SK-N-SH (cell line): ENCODE results near the gene MTERF2. TPM values are rescaled to one million over a fixed set of nuclear protein-coding genes. Genes with fewer than 3 reads are reported as not detected.

Experiments used
- CTCF ChIA-PET: fragments of 300-600, 350-600 bp; formaldehyde crosslinking; extraction: SDS; loops from one replicate; lab custom pipeline; 2021; lab: Yijun Ruan, JAX
- POLR2A ChIA-PET: fragments of 350-600 bp; sonication (Branson Sonifier 250); formaldehyde crosslinking; extraction: SDS; loops from one replicate; lab custom pipeline; 2020; ENCODE audit warnings: antibody characterized with exemption, inconsistent platforms; lab: Yijun Ruan, JAX
- DNase-seq: peaks from one replicate; pipeline ENCODE4 v3.0.0; 2012
- H2AFZ ChIP-seq: fragments of 200-600 bp; sonication (generic); 2 replicates; pipeline ENCODE4 v1.8.1; 2016; ENCODE audit warnings: antibody characterized with exemption, mild to moderate bottlenecking, low read depth
- H3F3A ChIP-seq: fragments of 200-600 bp; sonication (generic); replicated peaks from 2 replicates; pipeline ENCODE3; 2016; ENCODE audit warnings: antibody characterized with exemption, mild to moderate bottlenecking; ENCODE audit not compliant: insufficient read depth
- H3K27ac ChIP-seq, 2 experiments: fragments of 200-500 bp in 1 of 2; fragments of 200-600 bp in 1 of 2; sonication (Bioruptor generic) in 1 of 2; sonication (generic), shearing (Covaris generic) in 1 of 2; 2 replicates each; pipeline versions ENCODE4 v1.5.1 to v1.6.1; 2014 to 2016; ENCODE audit warnings: low read depth in 2 of 2, inconsistent platforms in 1 of 2, low read length in 1 of 2, mild to moderate bottlenecking in 1 of 2, mixed read lengths in 1 of 2
- H3K27me3 ChIP-seq: fragments of 200-600 bp; sonication (generic), shearing (Covaris generic); 2 replicates; pipeline ENCODE4 v1.6.1; 2016; ENCODE audit warnings: mixed run types; ENCODE audit not compliant: insufficient read depth
- H3K36me3 ChIP-seq, 2 experiments: fragments of 200-500 bp in 1 of 2; fragments of 200-600 bp in 1 of 2; sonication (Bioruptor generic) in 1 of 2; sonication (generic) in 1 of 2; replicated peaks in 1 of 2; 2 replicates each; pipeline versions ENCODE3 to v1.5.1; 2014 to 2016; ENCODE audit warnings: low read length in 1 of 2, mild to moderate bottlenecking in 1 of 2; ENCODE audit not compliant: insufficient read depth in 2 of 2, control insufficient read depth in 1 of 2
- H3K4me1 ChIP-seq, 2 experiments: fragments of 200-500 bp in 1 of 2; fragments of 200-600 bp in 1 of 2; sonication (Bioruptor generic) in 1 of 2; sonication (generic), shearing (Covaris generic) in 1 of 2; 2 replicates each; pipeline versions ENCODE4 v1.5.1 to v1.6.1; 2014 to 2016; ENCODE audit warnings: low read depth in 1 of 2, low read length in 1 of 2, mixed run types in 1 of 2; ENCODE audit not compliant: insufficient read depth in 2 of 2, control insufficient read depth in 1 of 2
- H3K4me2 ChIP-seq: fragments of 200-600 bp; sonication (generic), shearing (Covaris generic); 2 replicates; pipeline ENCODE4 v1.6.1; 2017; ENCODE audit warnings: mixed run types
- H3K4me3 ChIP-seq, 2 experiments: fragments of 200-500 bp in 1 of 2; fragments of 200-600 bp in 1 of 2; sonication (Bioruptor generic) in 1 of 2; sonication (generic), shearing (Covaris generic) in 1 of 2; 2 replicates each; pipeline versions ENCODE4 v1.5.1 to v1.8.1; 2014 to 2016; ENCODE audit warnings: low read depth in 2 of 2, inconsistent platforms in 1 of 2, low read length in 1 of 2, mild to moderate bottlenecking in 1 of 2, mixed read lengths in 1 of 2, moderate library complexity in 1 of 2
- H3K79me2 ChIP-seq: fragments of 200-600 bp; sonication (generic); 2 replicates; pipeline ENCODE4 v1.8.1; 2017; ENCODE audit warnings: mild to moderate bottlenecking; ENCODE audit not compliant: insufficient read depth
- H3K9ac ChIP-seq: fragments of 200-600 bp; sonication (generic); 2 replicates; pipeline ENCODE4 v1.6.1; 2017; ENCODE audit warnings: mixed run types
- H3K9me2 ChIP-seq: fragments of 200-600 bp; sonication (generic); 2 replicates; pipeline ENCODE4 v1.6.1; 2017; ENCODE audit warnings: mixed run types
- H3K9me3 ChIP-seq: fragments of 200-600 bp; sonication (generic); 2 replicates; pipeline ENCODE4 v1.6.1; 2017; ENCODE audit warnings: mixed run types, mild to moderate bottlenecking, moderate library complexity
- H4K20me1 ChIP-seq: fragments of 200-600 bp; sonication (generic); 2 replicates; pipeline ENCODE4 v1.6.1; 2017; ENCODE audit warnings: mild to moderate bottlenecking, mixed run types; ENCODE audit not compliant: insufficient read depth
- CHD2 ChIP-seq: fragments of 150-350 bp; IDR thresholded peaks from 2 replicates; pipeline ENCODE4 v1.6.1; 2018; ENCODE audit warnings: low read length; ENCODE audit not compliant: partially characterized antibody
- ELF1 ChIP-seq: IDR thresholded peaks from 2 replicates; pipeline ENCODE4 v1.4.0; 2012
- EP300 ChIP-seq, 2 experiments: IDR thresholded peaks; 2 replicates each; pipeline versions ENCODE4 v1.4.0 to v1.6.1; 2012; ENCODE audit warnings: borderline replicate concordance in 1 of 2, low read depth in 1 of 2, low read length in 1 of 2
- FOXM1 ChIP-seq: IDR thresholded peaks from 2 replicates; pipeline ENCODE4 v1.4.0; 2012; ENCODE audit warnings: low read depth, mild to moderate bottlenecking
- JUND ChIP-seq: IDR thresholded peaks from 2 replicates; pipeline ENCODE4 v1.4.0; 2012
- MAX ChIP-seq: IDR thresholded peaks from 2 replicates; pipeline ENCODE4 v1.4.0; 2012; ENCODE audit warnings: low read depth
- NFIC ChIP-seq: IDR thresholded peaks from 2 replicates; pipeline ENCODE4 v1.4.0; 2012; ENCODE audit warnings: borderline replicate concordance
- NRF1 ChIP-seq: IDR thresholded peaks from 2 replicates; pipeline ENCODE4 v1.6.1; 2012; ENCODE audit warnings: low read depth, mild to moderate bottlenecking, low read length
- RAD21 ChIP-seq: IDR thresholded peaks from 2 replicates; pipeline ENCODE4 v1.6.1; 2012; ENCODE audit warnings: mild to moderate bottlenecking, low read length
- RXRA ChIP-seq: IDR thresholded peaks from 2 replicates; pipeline ENCODE4 v1.4.0; 2012; ENCODE audit warnings: low read depth, mild to moderate bottlenecking, borderline replicate concordance
- SIN3A ChIP-seq: IDR thresholded peaks from 2 replicates; pipeline ENCODE4 v1.6.1; 2012; ENCODE audit warnings: low read depth, mild to moderate bottlenecking, low read length, moderate library complexity, borderline replicate concordance
- SMC3 ChIP-seq: IDR thresholded peaks from 2 replicates; pipeline ENCODE4 v1.6.1; 2012; ENCODE audit warnings: low read depth, low read length, improper control_type of control experiment
- TCF12 ChIP-seq: IDR thresholded peaks from 2 replicates; pipeline ENCODE4 v1.4.0; 2012
- TEAD4 ChIP-seq: IDR thresholded peaks from 2 replicates; pipeline ENCODE4 v1.4.0; 2012; ENCODE audit warnings: mild to moderate bottlenecking, borderline replicate concordance; ENCODE audit not compliant: insufficient read depth
- WGBS: methylation state at CpG from one replicate; pipeline ENCODE4 v1.1.6; 2017; ENCODE audit warnings: low lambda C conversion rate; 5-methylcytosine and 5-hydroxymethylcytosine counted together
- polyA plus RNA-seq, 3 experiments: library from polyadenylated mRNA; depleted of rRNA; stranded (reverse); fragments of >200 nt; gene quantifications; 2 replicates each; pipeline ENCODE4 v1.2.3, GENCODE V29; 2012
- TF ChIP-seq, protein P1 (sequence below): fragments of 150-350 bp; IDR thresholded peaks from 2 replicates; pipeline ENCODE4 v1.6.1; 2017; ENCODE audit warnings: antibody characterized with exemption, low read length, low read depth, borderline replicate concordance
- TF ChIP-seq, protein P2 (sequence below): fragments of 200-600 bp; sonication (generic); IDR thresholded peaks from 2 replicates; pipeline ENCODE4 v1.6.1; 2017; ENCODE audit warnings: antibody characterized with exemption, mild to moderate bottlenecking, moderate library complexity
- TF ChIP-seq, protein P3 (sequence below): IDR thresholded peaks from 2 replicates; pipeline ENCODE4 v1.6.1; 2012; ENCODE audit warnings: mild to moderate bottlenecking, low read depth, low read length, moderate library complexity
- TF ChIP-seq, protein P4 (sequence below): IDR thresholded peaks from 2 replicates; pipeline ENCODE4; 2012

MTERF2 gene
- polyA plus RNA-seq, 1 of the 3 experiments (the other 2 are of a cell fraction): 5.9 TPM

GRCh38 chr12:107033758-107034739 is 47.1 kb upstream of the MTERF2 start (continued):
- TF ChIP-seq, protein P1, sequence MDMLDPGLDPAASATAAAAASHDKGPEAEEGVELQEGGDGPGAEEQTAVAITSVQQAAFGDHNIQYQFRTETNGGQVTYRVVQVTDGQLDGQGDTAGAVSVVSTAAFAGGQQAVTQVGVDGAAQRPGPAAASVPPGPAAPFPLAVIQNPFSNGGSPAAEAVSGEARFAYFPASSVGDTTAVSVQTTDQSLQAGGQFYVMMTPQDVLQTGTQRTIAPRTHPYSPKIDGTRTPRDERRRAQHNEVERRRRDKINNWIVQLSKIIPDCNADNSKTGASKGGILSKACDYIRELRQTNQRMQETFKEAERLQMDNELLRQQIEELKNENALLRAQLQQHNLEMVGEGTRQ: no peak
- no peak for TF ChIP-seq SMC3
- no peak for TF ChIP-seq TEAD4
- TF ChIP-seq, protein P2, sequence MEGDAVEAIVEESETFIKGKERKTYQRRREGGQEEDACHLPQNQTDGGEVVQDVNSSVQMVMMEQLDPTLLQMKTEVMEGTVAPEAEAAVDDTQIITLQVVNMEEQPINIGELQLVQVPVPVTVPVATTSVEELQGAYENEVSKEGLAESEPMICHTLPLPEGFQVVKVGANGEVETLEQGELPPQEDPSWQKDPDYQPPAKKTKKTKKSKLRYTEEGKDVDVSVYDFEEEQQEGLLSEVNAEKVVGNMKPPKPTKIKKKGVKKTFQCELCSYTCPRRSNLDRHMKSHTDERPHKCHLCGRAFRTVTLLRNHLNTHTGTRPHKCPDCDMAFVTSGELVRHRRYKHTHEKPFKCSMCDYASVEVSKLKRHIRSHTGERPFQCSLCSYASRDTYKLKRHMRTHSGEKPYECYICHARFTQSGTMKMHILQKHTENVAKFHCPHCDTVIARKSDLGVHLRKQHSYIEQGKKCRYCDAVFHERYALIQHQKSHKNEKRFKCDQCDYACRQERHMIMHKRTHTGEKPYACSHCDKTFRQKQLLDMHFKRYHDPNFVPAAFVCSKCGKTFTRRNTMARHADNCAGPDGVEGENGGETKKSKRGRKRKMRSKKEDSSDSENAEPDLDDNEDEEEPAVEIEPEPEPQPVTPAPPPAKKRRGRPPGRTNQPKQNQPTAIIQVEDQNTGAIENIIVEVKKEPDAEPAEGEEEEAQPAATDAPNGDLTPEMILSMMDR: no peak

DNA sequence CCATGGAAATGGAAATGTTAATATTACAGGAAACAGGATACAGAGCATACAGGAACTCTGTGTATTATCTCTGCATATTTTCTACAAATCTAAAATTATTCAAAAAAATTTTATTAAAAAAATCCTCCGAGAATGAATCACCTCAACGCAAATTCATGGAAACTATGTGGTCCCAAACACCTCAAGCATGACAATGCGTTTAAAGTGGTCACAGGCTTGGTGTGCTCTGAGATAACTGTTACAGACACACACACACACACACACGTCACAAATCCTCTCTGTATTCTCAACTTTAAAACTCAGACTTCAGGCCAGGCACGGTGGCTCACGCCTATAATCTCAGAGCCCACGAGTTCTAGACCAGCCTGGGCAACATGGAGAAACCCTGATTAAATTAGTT is 45.3 kb upstream of the MTERF2 start:
- no peak for DNase-seq
- no peak overlapping the region for H2AFZ ChIP-seq
- H3K4me2 ChIP-seq: no peak overlapping the region
- ChIA-PET POLR2A (no interaction called here), CTCF (no interaction called here)
- peaks cover 12% of the 10 kb centered on the region for H3F3A ChIP-seq
- H3K9me2 ChIP-seq: no peaks in the 10 kb centered on the region
- H3K9me3 ChIP-seq: no peaks in the 10 kb centered on the region
- H4K20me1 ChIP-seq: peaks cover 6% of the 10 kb centered on the region; the same call in 1 of the 2 replicates
- 97% methylated on average over 7 of the region's 7 CpGs for WGBS
- H3K4me1 ChIP-seq: peaks cover 0 to 6% of the 10 kb centered on the region in 2 experiments; a peak in 2 of 4 replicates
- no peak overlapping the region for H3K27ac ChIP-seq
- no peaks in the 10 kb centered on the region for H3K36me3 ChIP-seq
- H3K79me2 ChIP-seq: peaks cover 16% of the 10 kb centered on the region; the same call in 1 of the 2 replicates
- H3K4me3 ChIP-seq: no peak overlapping the region
- H3K9ac ChIP-seq: no peak overlapping the region
- no peaks in the 10 kb centered on the region for H3K27me3 ChIP-seq
- TF ChIP-seq ELF1 (no peak), EP300 (IDR thresholded peaks at IDR 0.05; ENCODE audit: borderline replicate concordance in 1 of 2, low read depth in 1 of 2, low read length in 1 of 2) (no peak), RAD21 (no peak), FOXM1 (no peak), SIN3A (no peak), RXRA (no peak), CHD2 (no peak), TCF12 (no peak), NFIC (no peak), MAX (no peak), JUND (no peak), NRF1 (no peak)
- TF ChIP-seq, protein P3, sequence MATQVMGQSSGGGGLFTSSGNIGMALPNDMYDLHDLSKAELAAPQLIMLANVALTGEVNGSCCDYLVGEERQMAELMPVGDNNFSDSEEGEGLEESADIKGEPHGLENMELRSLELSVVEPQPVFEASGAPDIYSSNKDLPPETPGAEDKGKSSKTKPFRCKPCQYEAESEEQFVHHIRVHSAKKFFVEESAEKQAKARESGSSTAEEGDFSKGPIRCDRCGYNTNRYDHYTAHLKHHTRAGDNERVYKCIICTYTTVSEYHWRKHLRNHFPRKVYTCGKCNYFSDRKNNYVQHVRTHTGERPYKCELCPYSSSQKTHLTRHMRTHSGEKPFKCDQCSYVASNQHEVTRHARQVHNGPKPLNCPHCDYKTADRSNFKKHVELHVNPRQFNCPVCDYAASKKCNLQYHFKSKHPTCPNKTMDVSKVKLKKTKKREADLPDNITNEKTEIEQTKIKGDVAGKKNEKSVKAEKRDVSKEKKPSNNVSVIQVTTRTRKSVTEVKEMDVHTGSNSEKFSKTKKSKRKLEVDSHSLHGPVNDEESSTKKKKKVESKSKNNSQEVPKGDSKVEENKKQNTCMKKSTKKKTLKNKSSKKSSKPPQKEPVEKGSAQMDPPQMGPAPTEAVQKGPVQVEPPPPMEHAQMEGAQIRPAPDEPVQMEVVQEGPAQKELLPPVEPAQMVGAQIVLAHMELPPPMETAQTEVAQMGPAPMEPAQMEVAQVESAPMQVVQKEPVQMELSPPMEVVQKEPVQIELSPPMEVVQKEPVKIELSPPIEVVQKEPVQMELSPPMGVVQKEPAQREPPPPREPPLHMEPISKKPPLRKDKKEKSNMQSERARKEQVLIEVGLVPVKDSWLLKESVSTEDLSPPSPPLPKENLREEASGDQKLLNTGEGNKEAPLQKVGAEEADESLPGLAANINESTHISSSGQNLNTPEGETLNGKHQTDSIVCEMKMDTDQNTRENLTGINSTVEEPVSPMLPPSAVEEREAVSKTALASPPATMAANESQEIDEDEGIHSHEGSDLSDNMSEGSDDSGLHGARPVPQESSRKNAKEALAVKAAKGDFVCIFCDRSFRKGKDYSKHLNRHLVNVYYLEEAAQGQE: no peak
- TF ChIP-seq, protein P1: no peak
- TF ChIP-seq, protein P2: no peak
- TF ChIP-seq, protein P4, sequence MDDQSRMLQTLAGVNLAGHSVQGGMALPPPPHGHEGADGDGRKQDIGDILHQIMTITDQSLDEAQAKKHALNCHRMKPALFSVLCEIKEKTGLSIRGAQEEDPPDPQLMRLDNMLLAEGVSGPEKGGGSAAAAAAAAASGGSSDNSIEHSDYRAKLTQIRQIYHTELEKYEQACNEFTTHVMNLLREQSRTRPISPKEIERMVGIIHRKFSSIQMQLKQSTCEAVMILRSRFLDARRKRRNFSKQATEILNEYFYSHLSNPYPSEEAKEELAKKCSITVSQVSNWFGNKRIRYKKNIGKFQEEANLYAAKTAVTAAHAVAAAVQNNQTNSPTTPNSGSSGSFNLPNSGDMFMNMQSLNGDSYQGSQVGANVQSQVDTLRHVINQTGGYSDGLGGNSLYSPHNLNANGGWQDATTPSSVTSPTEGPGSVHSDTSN: no peak
